Measurements from ENCODE around the gene FRY. TPM values are rescaled to one million over a fixed set of nuclear protein-coding genes. Genes with fewer than 3 reads are reported as not detected.
A peak's percentile ranks its signal among the peaks of the same experiment; 100 is the strongest.

FRY gene
- total RNA-seq, 1 experiment from 2014 or later, result 1.3 TPM

GRCh38 chr13:32264407-32264806, 232.8 kb downstream of the FRY start:
- ChIA-PET POLR2A (ENCODE audit: unreplicated experiment) (no interaction called here), CTCF (no interaction called here)
- ATAC-seq (peak; percentile 57; the same call in 1 of the 2 replicates), DNase-seq (peak; percentile 30)
- no peaks in the 10 kb centered on the region for H3K27me3 ChIP-seq (ENCODE audit: low read length)
- BruUV-seq (replicated peaks), result no TSS peak
- H3K9me2 ChIP-seq (replicated peaks; ENCODE audit: low read length), result no peaks in the 10 kb centered on the region
- TF ChIP-seq EZH2phosphoT487 (IDR thresholded peaks at IDR 0.05; ENCODE audit: borderline replicate concordance, low read length) (no peak), EZH2 (IDR thresholded peaks at IDR 0.05; ENCODE audit: low read length, unreplicated experiment) (no peak)
- TF ChIP-seq, protein P1, sequence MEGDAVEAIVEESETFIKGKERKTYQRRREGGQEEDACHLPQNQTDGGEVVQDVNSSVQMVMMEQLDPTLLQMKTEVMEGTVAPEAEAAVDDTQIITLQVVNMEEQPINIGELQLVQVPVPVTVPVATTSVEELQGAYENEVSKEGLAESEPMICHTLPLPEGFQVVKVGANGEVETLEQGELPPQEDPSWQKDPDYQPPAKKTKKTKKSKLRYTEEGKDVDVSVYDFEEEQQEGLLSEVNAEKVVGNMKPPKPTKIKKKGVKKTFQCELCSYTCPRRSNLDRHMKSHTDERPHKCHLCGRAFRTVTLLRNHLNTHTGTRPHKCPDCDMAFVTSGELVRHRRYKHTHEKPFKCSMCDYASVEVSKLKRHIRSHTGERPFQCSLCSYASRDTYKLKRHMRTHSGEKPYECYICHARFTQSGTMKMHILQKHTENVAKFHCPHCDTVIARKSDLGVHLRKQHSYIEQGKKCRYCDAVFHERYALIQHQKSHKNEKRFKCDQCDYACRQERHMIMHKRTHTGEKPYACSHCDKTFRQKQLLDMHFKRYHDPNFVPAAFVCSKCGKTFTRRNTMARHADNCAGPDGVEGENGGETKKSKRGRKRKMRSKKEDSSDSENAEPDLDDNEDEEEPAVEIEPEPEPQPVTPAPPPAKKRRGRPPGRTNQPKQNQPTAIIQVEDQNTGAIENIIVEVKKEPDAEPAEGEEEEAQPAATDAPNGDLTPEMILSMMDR (conservative IDR thresholded peaks at IDR 0.05; ENCODE audit: low read depth, low read length), result no peak
- H3K4me1 ChIP-seq (ENCODE audit: insufficient read depth, low read length), result peaks cover 14% of the 10 kb centered on the region
- H3K36me3 ChIP-seq (ENCODE audit: low read depth, low read length), result no peaks in the 10 kb centered on the region
- no peak overlapping the region for H2AFZ ChIP-seq (ENCODE audit: low read length)
- no peak overlapping the region for H3K4me2 ChIP-seq (ENCODE audit: low read length)
- no peaks in the 10 kb centered on the region for H3F3A ChIP-seq (ENCODE audit: low read length, unreplicated experiment)
- no peaks in the 10 kb centered on the region for H3K9me3 ChIP-seq (ENCODE audit: low read length)
- H3K9ac ChIP-seq (ENCODE audit: low read length), result no peak overlapping the region
- H3K4me3 ChIP-seq (ENCODE audit: low read length), result no peak overlapping the region
- H3K27ac ChIP-seq (ENCODE audit: low read length), result no peak overlapping the region
- H3K79me2 ChIP-seq (ENCODE audit: low read length), result no peaks in the 10 kb centered on the region
- H4K20me1 ChIP-seq (ENCODE audit: low read length), result no peaks in the 10 kb centered on the region
- intact Hi-C loops (cut with micrococcal nuclease), result no loop called here

DNA sequence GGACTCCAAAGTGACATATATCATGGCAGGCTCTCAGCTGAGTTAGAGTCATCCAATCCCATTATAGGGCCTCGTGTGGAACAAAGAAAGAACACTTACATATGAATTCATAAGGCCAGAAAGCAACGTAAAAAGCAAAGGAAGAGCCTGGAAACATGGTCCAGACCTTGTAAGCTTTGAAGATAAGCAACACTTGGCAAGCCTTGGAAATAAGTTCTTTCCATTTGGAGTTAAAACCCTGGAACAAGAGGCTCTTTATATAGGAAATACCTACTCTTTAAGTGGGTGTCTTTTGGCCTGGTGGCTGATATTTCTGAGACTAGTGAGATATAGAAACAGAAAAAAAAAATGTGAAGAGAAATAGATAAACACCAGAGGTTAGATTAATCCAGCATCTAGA, 234.2 kb downstream of the FRY start:
- Histone ChIP-seq H3F3A (ENCODE audit: low read length, unreplicated experiment) (no peaks in the 10 kb centered on the region), H2AFZ (ENCODE audit: low read length) (no peak overlapping the region), H3K9ac (ENCODE audit: low read length) (no peak overlapping the region), H3K4me1 (ENCODE audit: insufficient read depth, low read length) (peaks cover 14% of the 10 kb centered on the region), H3K79me2 (ENCODE audit: low read length) (no peaks in the 10 kb centered on the region), H3K36me3 (ENCODE audit: low read depth, low read length) (no peaks in the 10 kb centered on the region), H3K4me2 (ENCODE audit: low read length) (no peak overlapping the region), H3K27me3 (ENCODE audit: low read length) (no peaks in the 10 kb centered on the region), H3K4me3 (ENCODE audit: low read length) (no peak overlapping the region), H3K27ac (ENCODE audit: low read length) (no peak overlapping the region), H4K20me1 (ENCODE audit: low read length) (no peaks in the 10 kb centered on the region), H3K9me2 (replicated peaks; ENCODE audit: low read length) (no peaks in the 10 kb centered on the region), H3K9me3 (ENCODE audit: low read length) (no peaks in the 10 kb centered on the region)
- TF ChIP-seq EZH2 (IDR thresholded peaks at IDR 0.05; ENCODE audit: low read length, unreplicated experiment) (no peak), EZH2phosphoT487 (IDR thresholded peaks at IDR 0.05; ENCODE audit: borderline replicate concordance, low read length) (no peak)
- TF ChIP-seq, protein P1 (conservative IDR thresholded peaks at IDR 0.05; ENCODE audit: low read depth, low read length), result no peak
- BruUV-seq (replicated peaks), result no TSS peak
- intact Hi-C loops (cut with micrococcal nuclease), result loop anchor here (5.0 kb wide), 1 partner anchor 47 kb away; no protein-coding TSS in a partner anchor
- CTCF ChIA-PET, result no interaction called here
- POLR2A ChIA-PET (ENCODE audit: unreplicated experiment), result no interaction called here
- no peak for DNase-seq
- ATAC-seq, result no peak

DNA sequence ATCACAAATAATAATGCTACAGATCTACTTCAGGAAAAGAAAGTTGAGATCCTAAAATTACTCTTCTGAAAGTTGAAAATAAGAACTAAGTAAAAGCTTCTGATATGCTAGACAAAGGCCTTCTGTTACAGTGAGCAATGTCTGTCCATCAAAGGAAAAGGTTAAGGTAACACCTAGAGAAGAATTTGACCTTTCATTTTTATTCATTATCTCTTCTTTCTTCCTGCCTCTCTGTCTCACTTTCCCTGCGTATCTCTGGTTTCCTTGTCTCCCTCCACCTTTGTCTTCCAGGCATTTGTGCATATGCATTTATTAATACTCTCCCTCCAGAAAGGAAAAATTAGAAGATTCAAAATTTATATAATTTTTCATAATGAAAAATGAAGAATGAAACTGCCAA, 234.6 kb downstream of the FRY start:
- H3K27ac ChIP-seq (ENCODE audit: low read length), result no peak overlapping the region
- ChIA-PET POLR2A (ENCODE audit: unreplicated experiment) (no interaction called here), CTCF (no interaction called here)
- no TSS peak for BruUV-seq (replicated peaks)
- no peaks in the 10 kb centered on the region for H3K36me3 ChIP-seq (ENCODE audit: low read depth, low read length)
- H3K27me3 ChIP-seq (ENCODE audit: low read length), result no peaks in the 10 kb centered on the region
- H3K9me2 ChIP-seq (replicated peaks; ENCODE audit: low read length), result no peaks in the 10 kb centered on the region
- no peak overlapping the region for H3K4me3 ChIP-seq (ENCODE audit: low read length)
- DNase-seq (no peak), ATAC-seq (no peak)
- no peak for TF ChIP-seq EZH2 (IDR thresholded peaks at IDR 0.05; ENCODE audit: low read length, unreplicated experiment)
- no peak for TF ChIP-seq EZH2phosphoT487 (IDR thresholded peaks at IDR 0.05; ENCODE audit: borderline replicate concordance, low read length)
- TF ChIP-seq, protein P1 (conservative IDR thresholded peaks at IDR 0.05; ENCODE audit: low read depth, low read length), result no peak
- H2AFZ ChIP-seq (ENCODE audit: low read length), result no peak overlapping the region
- H4K20me1 ChIP-seq (ENCODE audit: low read length), result no peaks in the 10 kb centered on the region
- no peak overlapping the region for H3K4me2 ChIP-seq (ENCODE audit: low read length)
- H3K9ac ChIP-seq (ENCODE audit: low read length), result no peak overlapping the region
- H3K79me2 ChIP-seq (ENCODE audit: low read length), result no peaks in the 10 kb centered on the region
- intact Hi-C loops (cut with micrococcal nuclease), result loop anchor here (5.0 kb wide), 1 partner anchor 46 kb away; no protein-coding TSS in a partner anchor
- H3K9me3 ChIP-seq (ENCODE audit: low read length), result no peaks in the 10 kb centered on the region
- H3F3A ChIP-seq (ENCODE audit: low read length, unreplicated experiment), result no peaks in the 10 kb centered on the region
- peaks cover 12% of the 10 kb centered on the region for H3K4me1 ChIP-seq (ENCODE audit: insufficient read depth, low read length)

All from PC-3 (cell line).